Measurements from ENCODE around the gene UBE3A.

The UBE3A gene

DNA sequence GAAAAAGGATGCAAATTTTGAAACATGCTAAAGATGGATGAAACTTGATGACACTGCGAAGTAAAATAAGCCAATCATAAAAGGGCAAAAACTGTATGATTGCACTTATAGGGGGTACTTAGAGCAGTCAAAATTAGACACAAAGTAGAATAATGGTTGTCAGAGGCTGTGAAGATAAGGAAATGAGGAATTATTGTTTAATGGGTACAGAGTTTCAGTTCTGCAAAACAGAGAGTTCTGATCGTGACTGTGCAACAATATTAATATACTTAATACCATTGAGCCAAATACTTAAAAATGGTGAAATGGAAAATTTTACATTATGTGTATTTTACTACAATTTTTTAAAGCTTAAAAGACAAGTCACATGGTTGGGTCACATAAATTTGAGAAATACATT lies 35.1 kb downstream of the UBE3A start:
- no peak for DNase-seq (ENCODE audit: low spot score)

DNA sequence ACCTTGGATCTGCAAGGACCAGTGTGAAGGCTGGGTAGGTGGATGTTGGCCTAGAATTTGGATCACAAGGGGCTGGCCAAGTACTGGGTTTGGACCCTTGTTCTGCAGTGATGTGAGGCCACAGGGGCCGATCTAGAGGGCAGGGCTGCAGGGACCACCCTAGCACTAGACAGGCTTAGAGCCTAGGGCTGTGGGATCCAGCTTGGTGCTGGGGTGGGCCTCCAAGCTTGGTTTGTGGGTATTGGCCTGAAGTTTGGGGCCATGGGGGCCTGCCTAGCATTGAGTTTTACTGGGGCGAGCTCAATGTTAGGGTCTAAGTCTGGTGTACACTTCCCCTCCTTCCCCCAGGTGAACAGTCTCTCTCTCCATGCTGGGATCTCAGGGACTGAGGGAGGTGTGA lies 36.5 kb downstream of the UBE3A start:
- no peak for DNase-seq (ENCODE audit: low spot score)

DNA sequence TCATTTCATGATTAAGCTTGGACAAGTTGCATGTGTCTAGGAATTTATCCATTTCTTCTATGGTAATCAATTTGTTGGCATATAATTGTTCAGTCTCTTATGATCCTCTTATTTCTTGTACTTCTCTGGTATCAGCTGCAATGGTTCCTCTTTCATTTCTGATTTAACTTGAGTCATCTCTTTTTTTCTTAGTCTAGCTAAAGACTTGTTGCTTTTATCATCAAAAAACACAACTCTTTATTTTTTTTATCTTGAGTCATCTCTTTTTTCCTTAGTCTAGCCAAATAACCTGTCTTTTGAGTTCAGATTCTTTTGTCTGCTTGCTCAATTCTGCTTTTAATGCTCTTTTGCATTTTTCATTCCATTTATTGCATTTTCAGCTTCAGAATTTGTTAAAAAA lies 37.3 kb downstream of the UBE3A start:
- no peak for DNase-seq (ENCODE audit: low spot score)

DNA sequence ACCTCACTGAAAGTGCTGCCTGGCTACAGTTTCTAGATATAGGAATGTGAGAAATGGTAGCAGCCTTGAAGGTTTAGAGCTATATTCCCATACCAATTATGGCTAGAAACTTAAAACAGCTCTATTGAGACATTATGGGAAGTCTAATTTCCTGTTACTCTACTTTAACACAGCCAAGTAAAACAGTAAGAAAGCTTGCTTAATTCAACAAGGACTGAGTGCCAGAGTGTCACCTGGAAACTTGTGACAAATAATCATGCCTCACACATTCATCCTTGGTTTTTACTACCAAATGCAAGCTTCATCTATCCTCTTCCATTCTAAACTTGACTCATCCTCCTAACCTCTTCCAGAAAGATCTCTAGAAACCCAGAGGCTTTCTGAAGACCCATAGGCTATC lies 41.7 kb downstream of the UBE3A start:
- DNase-seq (ENCODE audit: low spot score) = no peak

DNA sequence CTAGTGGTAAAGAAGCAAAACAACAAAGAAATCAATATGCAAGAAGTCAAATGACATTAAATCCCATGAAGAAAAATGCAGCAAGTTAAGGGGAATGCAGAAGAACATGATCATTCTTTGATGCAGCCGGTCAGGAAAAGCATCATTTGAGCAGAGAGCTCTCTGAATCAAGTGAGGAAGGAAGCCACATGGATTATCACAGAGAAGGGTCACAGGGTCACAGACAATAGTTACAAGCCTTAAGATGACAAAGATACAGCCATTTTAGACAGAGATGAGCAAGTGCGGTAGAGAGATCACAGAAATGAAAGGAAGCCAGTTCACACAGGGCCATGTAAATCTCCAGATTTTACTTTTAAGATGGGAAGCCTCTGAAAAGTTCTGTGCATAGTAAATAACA lies 43.9 kb downstream of the UBE3A start:
- DNase-seq (ENCODE audit: low spot score) = no peak

DNA sequence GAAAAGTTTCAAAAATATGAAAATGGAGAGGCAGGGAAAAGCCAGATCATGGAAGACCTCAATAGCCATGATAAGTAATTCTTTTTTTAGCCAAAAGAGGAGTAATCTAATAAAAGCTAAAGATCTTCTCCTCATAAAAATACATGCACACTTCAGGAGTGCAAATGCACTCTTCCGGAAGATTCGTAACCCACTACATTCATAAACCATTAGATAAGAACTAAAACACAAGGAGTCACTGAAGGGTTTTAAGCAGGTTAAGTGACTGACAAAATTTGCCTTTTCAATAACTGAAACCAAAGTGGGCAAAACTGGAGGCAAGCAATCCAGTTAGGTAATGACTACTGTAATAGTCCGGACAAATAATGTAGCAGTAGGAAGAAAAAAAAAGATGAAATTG lies 46.0 kb downstream of the UBE3A start:
- DNase-seq (ENCODE audit: low spot score) = no peak

DNA sequence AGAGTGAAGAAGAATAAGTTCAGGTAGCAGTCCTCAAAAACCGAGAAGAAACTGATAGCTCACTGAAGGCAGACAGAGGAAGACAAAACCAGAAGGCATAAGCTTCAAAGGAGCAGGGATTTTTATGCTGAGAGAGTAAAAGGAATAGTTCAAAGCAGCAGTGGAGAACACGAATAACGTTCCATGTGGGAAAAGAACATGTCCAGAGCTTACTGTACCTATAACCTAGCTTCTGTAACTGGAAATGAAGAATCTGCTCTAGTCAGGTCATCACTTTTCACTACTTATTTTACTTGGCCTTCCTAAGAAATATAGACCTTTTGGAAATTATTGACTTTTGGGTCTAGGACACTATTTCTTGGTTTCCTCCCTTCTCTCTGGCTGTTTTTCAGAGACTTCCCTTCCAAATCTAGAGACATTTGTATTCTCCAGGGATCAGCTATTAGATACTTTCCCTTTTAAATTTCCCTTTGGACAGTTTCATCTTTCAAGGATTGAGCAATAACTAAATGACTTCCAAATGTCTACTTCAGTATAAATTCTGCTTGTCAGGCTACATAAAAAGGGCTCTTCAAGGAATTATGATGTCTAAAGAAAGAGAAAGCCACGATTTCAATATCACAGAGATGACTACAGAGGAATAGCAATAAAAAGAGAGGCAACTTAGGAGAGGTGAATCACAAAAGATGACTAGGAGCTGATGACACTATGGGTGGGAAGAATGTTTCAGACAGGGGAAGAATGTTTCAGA lies 46.7 kb downstream of the UBE3A start:
- peak; percentile 76 for DNase-seq (ENCODE audit: low spot score)

DNA sequence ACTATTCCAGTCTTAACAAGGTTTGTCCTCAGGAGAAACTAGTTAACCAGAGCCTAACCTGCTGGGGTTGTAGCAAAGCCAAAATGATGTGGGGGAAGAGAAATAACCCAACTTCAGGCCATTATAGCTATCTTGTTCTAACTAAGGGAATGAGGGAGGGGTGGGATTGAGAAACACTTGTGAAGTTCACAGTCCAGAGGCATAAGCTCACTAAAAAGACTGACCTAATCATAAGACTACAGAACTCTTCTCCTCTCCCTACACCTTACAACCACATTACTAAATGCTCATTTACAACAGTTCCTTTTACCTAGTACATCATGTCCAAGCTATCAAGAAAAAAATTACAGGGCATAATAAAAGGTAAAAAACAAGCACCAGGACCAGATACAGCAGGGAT lies 52.8 kb downstream of the UBE3A start:
- no peak for DNase-seq (ENCODE audit: low spot score)

DNA sequence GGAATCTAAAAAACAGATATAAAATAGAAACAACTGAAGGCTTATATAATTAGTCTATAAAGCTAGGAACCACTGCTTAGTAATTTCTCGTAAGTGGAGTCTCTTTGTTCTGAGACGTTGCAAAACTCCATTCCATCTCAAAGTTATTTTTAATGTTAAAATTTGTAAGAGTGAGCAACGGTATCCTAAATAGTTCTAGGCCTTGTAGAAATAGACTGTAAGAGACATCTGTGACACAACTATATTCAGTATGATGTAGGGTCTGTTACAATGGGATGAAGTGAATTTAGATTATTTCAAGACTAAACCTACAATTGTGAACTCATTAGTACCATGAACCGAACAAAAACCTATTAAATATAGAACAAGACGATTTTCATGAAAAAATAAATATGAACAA lies 57.2 kb downstream of the UBE3A start:
- DNase-seq (ENCODE audit: low spot score) = no peak

DNA sequence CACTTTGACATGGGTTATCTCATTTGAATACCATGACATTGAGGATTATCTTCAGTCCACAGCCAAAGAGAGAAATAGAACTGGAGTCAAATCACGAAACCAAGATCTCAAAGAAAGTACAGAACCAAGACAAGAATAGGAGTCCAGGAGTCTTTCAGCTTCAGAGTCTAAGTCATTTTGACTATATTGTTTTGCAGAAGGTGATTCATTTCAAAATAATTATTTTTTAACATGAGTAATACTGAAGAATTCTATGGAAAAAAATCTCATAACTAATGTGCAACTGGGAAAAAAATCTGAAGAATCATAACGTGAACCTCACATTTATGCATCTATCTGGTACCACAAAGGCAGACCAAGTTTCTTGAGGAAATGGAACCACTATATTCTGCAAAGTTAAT lies 60.3 kb downstream of the UBE3A start:
- no peak for DNase-seq (ENCODE audit: low spot score)

DNA sequence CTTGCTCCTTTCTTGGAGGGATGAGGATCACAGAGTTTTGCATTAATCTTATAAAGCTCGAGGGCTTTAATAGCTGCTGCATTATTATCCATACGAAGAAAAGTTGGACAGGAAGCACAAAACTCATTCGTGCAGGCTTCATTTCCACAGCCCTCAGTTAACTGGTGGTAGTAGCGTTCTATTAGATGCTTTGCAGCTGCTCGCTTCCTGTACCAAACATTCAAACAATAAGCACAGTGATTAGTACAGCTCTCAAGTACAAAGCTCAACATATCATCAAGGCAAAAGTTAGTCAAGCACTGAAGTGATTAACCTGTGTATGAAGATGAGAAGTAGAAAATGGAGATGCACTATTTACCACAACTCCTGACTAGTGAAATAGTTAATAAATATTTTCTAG lies 63.3 kb downstream of the UBE3A start:
- no peak for DNase-seq (ENCODE audit: low spot score)

DNA sequence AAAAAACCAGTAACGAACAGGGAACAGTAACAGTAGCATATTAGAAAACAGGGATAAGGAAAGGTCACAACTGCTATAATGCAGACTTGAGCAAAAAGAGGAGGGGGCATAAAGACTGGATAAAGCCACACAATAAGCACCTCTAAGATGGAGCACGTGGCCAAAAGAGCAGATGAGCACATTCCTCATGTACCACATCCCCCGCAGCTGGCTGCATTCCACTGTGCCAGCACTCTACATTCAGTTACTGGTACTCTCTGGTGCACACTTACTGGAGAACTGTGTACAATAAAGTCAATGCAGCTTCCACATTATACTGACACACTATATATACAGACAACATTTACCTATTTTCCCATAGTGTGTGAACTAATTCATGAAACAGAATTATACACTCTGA lies 64.7 kb downstream of the UBE3A start:
- no peak for DNase-seq (ENCODE audit: low spot score)

DNA sequence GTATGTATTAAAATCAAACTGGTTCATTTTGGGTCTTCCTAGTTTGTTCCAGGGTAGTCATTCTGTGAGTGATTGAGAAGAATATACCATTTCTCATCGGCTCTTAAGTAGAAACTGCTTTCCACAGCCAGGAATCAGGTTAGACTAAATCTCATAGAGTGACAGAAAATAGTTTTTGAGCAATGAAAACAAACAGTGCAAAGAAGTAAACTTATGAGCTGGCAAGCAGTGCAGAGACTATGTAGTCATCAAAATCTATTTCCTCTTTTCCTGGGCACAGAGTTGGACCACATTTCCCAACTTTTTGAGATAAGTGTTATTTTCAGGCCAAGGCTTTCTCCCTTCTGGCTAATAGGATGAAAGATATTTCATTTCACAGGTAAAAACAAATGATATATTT lies 66.5 kb downstream of the UBE3A start:
- peak; percentile 9 for DNase-seq (ENCODE audit: low spot score)

DNA sequence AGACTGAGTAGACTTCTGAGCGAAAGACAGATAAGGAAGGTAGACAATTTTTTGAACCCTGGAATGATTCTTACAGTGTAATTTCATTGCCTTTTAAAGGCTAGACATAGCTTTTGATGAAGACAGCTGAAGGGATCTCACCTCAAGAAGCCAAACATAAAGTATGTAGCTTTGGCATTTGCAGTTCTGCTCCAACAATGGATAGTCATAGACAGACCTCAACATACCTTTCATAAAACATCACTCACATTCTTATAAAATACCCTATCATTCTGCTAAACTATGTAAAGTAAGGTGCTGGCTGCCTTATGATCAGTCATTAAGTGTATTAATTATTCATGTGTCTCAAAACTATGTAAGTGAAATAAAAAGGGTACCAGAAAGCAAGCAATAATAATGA lies 70.0 kb downstream of the UBE3A start:
- DNase-seq (ENCODE audit: low spot score) = peak; percentile 8

DNA sequence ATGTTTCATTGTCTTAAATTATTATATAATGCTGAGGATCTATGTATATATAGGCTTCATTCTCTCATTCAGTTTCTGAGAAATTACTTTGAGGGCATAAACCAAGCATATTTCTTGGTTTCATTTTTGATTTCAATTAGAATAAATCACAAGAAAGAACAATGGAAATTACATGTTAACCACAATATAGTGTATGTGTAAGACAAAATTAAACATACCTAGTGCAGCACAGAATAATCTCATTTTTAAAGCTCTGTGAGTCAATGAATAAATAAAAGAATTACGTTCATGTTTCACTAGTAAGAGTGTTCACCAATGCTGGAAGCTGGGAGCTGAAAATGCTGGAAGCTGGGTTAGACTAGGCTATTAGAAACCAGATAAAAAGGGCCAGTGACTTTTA lies 72.8 kb downstream of the UBE3A start:
- DNase-seq (ENCODE audit: low spot score) = no peak

DNA sequence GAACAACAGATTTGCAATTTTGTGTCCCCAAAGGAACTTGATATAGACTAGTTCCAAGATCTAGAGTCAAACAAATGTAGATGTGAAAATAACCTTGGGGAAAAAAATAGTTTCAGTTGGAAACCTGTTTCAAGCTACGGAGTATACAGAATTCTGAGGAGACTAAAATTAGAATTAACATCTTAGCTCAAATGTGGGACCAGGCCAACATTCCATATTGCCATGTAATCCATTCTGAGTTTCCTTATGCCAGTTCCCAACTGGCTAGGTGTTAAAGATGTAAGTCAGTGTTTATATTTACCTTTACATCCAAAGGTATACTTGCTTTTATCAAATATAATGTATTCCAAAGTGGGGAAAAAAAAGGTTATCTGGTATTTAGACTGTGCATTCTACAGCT lies 76.3 kb downstream of the UBE3A start:
- no peak for DNase-seq (ENCODE audit: low spot score)

DNA sequence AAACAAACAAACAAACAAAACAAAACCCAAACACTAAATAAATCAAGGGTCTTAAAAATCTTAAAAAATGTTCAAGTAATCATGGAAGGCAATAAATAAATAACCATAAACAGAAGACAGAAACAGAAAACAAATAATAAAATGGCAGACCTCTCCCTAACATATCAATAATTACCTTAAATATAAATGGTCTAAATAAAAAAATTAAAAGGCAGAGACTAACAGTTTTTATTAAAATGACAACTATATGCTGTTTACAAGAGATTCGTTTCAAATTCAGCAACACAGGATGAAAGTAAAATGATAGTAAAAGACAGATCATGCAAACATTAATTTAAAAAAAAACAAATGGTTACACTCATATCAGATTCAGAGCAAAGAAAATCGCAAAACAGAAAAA lies 91.1 kb downstream of the UBE3A start:
- DNase-seq (ENCODE audit: low spot score) = no peak

DNA sequence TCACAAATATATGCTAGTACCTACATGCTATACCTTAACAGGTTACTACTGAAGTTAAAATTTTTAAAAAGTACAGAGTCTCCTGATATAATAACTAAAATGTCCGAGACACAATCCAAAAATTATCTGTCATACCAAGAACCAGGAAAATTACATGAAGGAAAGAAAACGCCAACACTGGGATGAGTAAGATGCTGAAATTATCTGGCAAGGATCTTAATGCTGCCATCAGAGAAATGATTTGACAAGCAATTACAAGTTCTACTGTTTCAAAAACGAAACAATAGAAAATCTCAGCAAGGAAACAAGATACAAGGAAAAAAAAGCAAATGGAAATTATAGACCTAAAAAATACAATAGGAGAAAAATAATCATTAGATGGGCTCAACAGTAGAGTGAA lies 92.5 kb downstream of the UBE3A start:
- no peak for DNase-seq (ENCODE audit: low spot score)

DNA sequence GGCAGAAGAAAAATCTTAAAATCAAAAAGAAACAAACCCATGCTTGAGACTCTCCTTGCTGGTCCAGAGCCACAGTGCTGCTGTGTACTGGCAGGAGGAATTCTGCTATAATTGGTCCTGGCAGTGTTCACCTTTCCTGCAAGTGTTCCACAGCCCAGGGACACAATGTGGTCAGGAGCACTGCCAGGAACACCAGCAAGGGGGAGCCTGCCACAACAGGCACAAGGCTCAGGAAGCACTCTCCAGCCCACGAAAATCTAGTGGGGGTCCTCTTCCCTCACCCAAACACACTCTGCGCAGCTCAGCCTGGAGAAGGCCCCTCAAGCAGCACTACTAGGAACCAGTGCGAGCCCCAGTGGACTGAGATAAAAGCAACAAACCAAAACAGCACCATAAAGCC lies 92.9 kb downstream of the UBE3A start:
- peak; percentile 25 for DNase-seq (ENCODE audit: low spot score)

DNA sequence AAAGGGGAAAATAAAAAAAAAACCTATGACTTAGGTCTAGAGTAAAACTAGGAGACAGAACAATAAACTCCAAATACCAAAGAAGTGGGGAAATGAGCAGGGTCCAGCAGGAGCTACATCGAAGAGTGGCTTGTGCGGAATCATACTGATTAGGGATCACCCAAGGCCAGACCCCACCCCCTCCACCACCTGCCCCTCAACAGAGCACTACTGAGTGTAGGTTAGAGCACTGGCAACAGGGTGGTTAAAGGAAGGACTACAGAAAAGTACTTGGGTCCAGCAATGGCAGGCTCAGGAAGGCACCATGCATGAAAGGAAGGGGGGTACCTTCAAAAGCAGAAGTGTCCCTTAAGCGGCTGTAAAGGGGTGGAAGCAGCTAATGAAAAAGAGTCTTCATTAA lies 96.2 kb downstream of the UBE3A start:
- DNase-seq (ENCODE audit: low spot score) = no peak

DNA sequence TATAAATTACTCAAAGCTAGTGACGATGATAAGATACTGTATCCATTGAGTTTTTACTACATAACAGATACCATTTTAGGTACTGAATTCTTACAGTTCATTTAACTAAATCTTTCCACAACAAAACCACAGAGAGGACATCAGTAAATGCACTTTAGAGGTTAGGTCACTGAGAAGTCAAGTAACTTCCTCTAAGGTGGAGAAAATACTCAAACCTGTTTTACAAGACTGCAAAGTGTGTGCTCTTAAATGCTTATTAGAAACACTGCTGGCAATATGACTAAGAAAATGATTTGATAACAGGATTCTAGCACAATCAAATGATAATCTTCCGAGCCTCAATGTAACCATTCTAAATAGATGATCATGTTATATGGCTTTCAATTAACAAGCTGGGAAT lies 99.4 kb downstream of the UBE3A start:
- DNase-seq (ENCODE audit: low spot score) = no peak

DNA sequence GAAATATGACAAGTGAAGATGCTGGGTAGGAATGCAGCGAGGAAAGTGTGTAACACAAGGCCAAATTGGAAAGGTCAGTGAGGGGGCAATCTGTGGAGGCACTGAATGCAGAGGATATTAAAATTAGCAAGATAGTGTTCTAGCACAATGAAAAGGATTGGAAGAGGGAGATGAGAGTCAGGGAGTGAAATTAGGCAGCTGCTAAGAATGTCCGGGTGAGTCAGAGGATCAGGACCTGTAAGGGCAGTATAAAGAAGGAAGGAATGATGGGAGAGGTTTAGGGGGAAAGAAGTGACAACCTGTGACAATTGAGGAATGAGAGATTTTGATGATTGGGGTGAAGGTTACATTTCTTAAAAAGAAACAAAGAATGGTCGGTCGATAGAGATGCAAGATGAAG lies 103.5 kb downstream of the UBE3A start:
- no peak for DNase-seq (ENCODE audit: low spot score)

DNA sequence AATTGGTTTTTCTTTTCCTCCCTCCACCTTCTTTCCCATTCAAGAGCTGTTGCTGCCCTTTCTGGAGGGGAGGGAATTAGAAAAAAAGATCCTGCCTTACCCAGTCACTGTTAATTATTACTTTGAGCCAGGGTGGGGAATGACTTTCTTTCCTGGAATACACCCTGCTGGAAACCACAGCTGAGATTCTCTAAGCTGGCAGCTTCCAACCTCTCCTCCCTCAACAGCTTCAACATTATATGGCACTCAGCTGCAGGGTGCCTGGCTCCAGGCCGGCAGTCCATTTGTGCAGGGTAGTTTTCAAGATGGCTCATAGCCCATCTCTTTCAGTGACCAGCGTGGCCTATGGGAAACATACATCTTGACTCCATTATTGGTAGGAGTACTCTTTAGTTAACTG lies 105.8 kb downstream of the UBE3A start:
- DNase-seq (ENCODE audit: low spot score) = no peak

DNA sequence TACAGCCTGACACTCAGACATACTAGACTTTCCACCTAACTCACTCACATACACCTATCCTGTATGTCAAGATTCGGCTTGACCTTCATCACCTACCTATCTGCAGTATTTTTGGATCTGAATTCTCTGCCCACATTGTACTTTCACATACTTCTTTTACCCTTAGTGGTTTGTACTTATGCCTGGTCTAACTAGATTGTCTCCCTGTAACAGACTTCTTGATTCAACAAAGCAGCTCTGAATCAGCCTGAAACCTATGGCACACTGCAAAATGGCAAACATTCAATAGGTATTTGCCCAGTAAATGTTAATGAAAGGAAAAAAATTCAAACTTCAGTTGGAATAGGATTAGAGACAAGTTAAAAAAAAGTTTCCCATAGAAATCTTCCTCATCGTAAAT lies 106.5 kb downstream of the UBE3A start:
- DNase-seq (ENCODE audit: low spot score) = no peak

DNA sequence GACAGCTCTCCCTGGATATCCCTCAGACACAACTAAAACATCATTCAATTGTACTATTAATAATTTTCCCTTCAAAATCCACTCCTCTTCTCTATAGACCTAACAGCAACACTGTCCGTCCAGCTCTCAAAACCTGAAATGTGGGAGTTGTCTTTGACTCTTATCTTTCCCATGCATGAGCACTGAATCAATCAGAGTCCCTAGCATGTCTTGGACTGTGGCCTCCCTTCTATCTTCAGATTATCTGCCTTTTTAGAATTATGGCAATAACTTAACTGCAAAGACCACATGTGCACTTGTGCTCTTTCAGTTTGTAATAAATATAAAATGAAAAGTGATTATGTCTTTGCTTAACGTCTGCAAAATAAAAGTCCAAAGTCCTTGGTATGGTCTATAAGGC lies 107.0 kb downstream of the UBE3A start:
- no peak for DNase-seq (ENCODE audit: low spot score)

All from AG08395 (cell line).